Measurements from ENCODE around the gene DEPDC7. TPM values are rescaled to one million over a fixed set of nuclear protein-coding genes. Genes with fewer than 3 reads are reported as not detected.

The DEPDC7 gene
- total and polyA plus RNA-seq, 12 donors: 0.32 to 3.6 (median 0.67) TPM; not detected in 1

GRCh38 chr11:33072465-33072864, 56.8 kb downstream of the DEPDC7 start:
- 89 to 93% (median 91%) methylated on average over 8 of the region's 8 CpGs for WGBS, 4 donors
- no peak for DNase-seq
- Histone ChIP-seq H3K27me3 (no peaks in the 10 kb centered on the region), H3K9me3 (replicated peaks in 1 of 3) (no peaks in the 10 kb centered on the region), H3K4me3 (no peak overlapping the region), H3K4me1 (replicated peaks in 1 of 2) (no peaks in the 10 kb centered on the region), H3K36me3 (replicated peaks in 1 of 2) (peaks cover 0 to 72% of the 10 kb centered on the region in 2 donors), H3K27ac (no peak overlapping the region)
- intact Hi-C loops (cut with DNase I): no loop called here
- no peak for TF ChIP-seq POLR2A (IDR thresholded peaks at IDR 0.05)
- TF ChIP-seq CTCF (IDR thresholded peaks at IDR 0.05): no peak

Small RNA genes within 50 kb of the gene (small RNA-seq; reads per million reads assigned to genes)
- gene RF00019: 0 reads per million in 2 donors

Other genes starting within 250 kb of the DEPDC7 start
- gene CCDC73, start 221.2 kb upstream of the DEPDC7 start, total RNA-seq: 1 to 10 TPM in 1 of 9 donors, under 1 TPM in 5, not detected in 3; 0.07 to 1.6 (median 0.26) TPM
- gene CCDC73, start 221.2 kb upstream of the DEPDC7 start, polyA plus RNA-seq: under 1 TPM in 2 of 3 donors, not detected in 1; 0.16 to 0.27 TPM
- gene PRRG4, start 186.0 kb upstream of the DEPDC7 start, total RNA-seq: 1 to 10 TPM in 7 of 9 donors, under 1 TPM in 2; 0.11 to 3.5 (median 1.6) TPM
- 1 to 10 TPM in 2 of 3 donors, under 1 TPM in 1; 0.97 to 1.3 (median 1.1) TPM for gene PRRG4, start 186.0 kb upstream of the DEPDC7 start, polyA plus RNA-seq
- 10 to 100 TPM; 15.8 to 27.2 (median 20.2) TPM for gene QSER1, start 123.1 kb upstream of the DEPDC7 start, total RNA-seq
- 10 to 100 TPM in 1 of 3 donors, 1 to 10 TPM in 2; 2.4 to 11.1 (median 4.7) TPM for gene QSER1, start 123.1 kb upstream of the DEPDC7 start, polyA plus RNA-seq
- gene TCP11L1, start 23.7 kb downstream of the DEPDC7 start, total RNA-seq: 10 to 100 TPM in 7 of 9 donors, 1 to 10 TPM in 2; 5.4 to 35.2 (median 14.1) TPM
- 1 to 10 TPM; 3.0 to 8.8 (median 5.5) TPM for gene TCP11L1, start 23.7 kb downstream of the DEPDC7 start, polyA plus RNA-seq
- 10 to 100 TPM in 6 of 9 donors, 1 to 10 TPM in 3; 6.9 to 25.9 (median 17.6) TPM for gene CSTF3, start 145.6 kb downstream of the DEPDC7 start, total RNA-seq
- gene CSTF3, start 145.6 kb downstream of the DEPDC7 start, polyA plus RNA-seq: 10 to 100 TPM; 40.6 to 59.7 (median 40.8) TPM
- gene HIPK3, start 241.5 kb downstream of the DEPDC7 start, total RNA-seq: 100 to 1,000 TPM in 3 of 9 donors, 10 to 100 TPM in 6; 62.0 to 154 (median 90.6) TPM
- 10 to 100 TPM; 14.2 to 33.9 (median 14.5) TPM for gene HIPK3, start 241.5 kb downstream of the DEPDC7 start, polyA plus RNA-seq